Mesenchymal stem cell (in vitro differentiated cells and primary cell): ENCODE data around the gene DBNL.

Experiments used
- DNase-seq: peaks from one replicate; pipeline ENCODE4 v3.0.0-alpha.2; 2013
- H2AFZ ChIP-seq: one replicate; pipeline ENCODE4 v1.6.1; 2013; ENCODE audit warnings: low read depth, mild to moderate bottlenecking, control low read depth, inconsistent platforms, low read length, moderate library complexity
- H2AK5ac ChIP-seq: 2 replicates; pipeline ENCODE4 v1.6.1; 2013; ENCODE audit warnings: low read length, moderate library complexity, mild to moderate bottlenecking, inconsistent platforms; ENCODE audit not compliant: severe bottlenecking
- H2BK120ac ChIP-seq: one replicate; pipeline ENCODE4 v1.6.1; 2013; ENCODE audit warnings: low read depth, mild to moderate bottlenecking, inconsistent platforms, low read length, moderate library complexity
- H2BK12ac ChIP-seq, 2 experiments: one replicate each; pipeline ENCODE4 v1.6.1; 2013; ENCODE audit warnings: inconsistent platforms in 2 of 2, low read length in 2 of 2, mild to moderate bottlenecking in 2 of 2, moderate library complexity in 2 of 2, control low read depth in 1 of 2
- H2BK15ac ChIP-seq: one replicate; pipeline ENCODE4 v1.6.1; 2013; ENCODE audit warnings: mild to moderate bottlenecking, low read depth, inconsistent platforms; ENCODE audit not compliant: poor library complexity, severe bottlenecking
- H2BK5ac ChIP-seq: 2 replicates; pipeline ENCODE4 v1.6.1; 2013; ENCODE audit warnings: low read depth, mild to moderate bottlenecking, low read length, control low read depth, inconsistent platforms; ENCODE audit not compliant: poor library complexity, severe bottlenecking
- H3K14ac ChIP-seq, 2 experiments: one replicate each; pipeline ENCODE4 v1.6.1; 2013; ENCODE audit warnings: inconsistent platforms in 2 of 2, low read length in 2 of 2, control low read depth in 1 of 2, mild to moderate bottlenecking in 1 of 2, moderate library complexity in 1 of 2
- H3K18ac ChIP-seq, 2 experiments: one replicate each; pipeline ENCODE4 v1.6.1; 2013; ENCODE audit warnings: inconsistent platforms in 2 of 2, low read length in 2 of 2, control low read depth in 1 of 2, low read depth in 1 of 2, mild to moderate bottlenecking in 1 of 2
- H3K23ac ChIP-seq, 2 experiments: one replicate each; pipeline ENCODE4 v1.6.1; 2013; ENCODE audit warnings: inconsistent platforms in 2 of 2, low read length in 2 of 2, mild to moderate bottlenecking in 2 of 2, moderate library complexity in 2 of 2, control low read depth in 1 of 2
- H3K27ac ChIP-seq: 2 replicates; pipeline ENCODE4 v1.5.1; 2013; ENCODE audit warnings: mild to moderate bottlenecking, moderate library complexity, low read length, control low read depth, inconsistent platforms; ENCODE audit not compliant: poor library complexity, severe bottlenecking
- H3K27me3 ChIP-seq, 2 experiments: 2 replicates each; pipeline versions ENCODE4 v1.6.1 to v1.7.0; 2013; ENCODE audit warnings: low read length in 2 of 2, mild to moderate bottlenecking in 2 of 2, moderate library complexity in 2 of 2, control low read depth in 1 of 2, inconsistent platforms in 1 of 2; ENCODE audit not compliant: control insufficient read depth in 1 of 2, insufficient read depth in 1 of 2
- H3K36me3 ChIP-seq, 2 experiments: 2 replicates each; pipeline versions ENCODE4 v1.6.1 to v1.7.0; 2013; ENCODE audit warnings: low read length in 2 of 2, control low read depth in 1 of 2, inconsistent platforms in 1 of 2, low read depth in 1 of 2, mild to moderate bottlenecking in 1 of 2; ENCODE audit not compliant: insufficient read depth in 2 of 2, control insufficient read depth in 1 of 2
- H3K4ac ChIP-seq, 2 experiments: one replicate each; pipeline ENCODE4 v1.6.1; 2013; ENCODE audit warnings: inconsistent platforms in 2 of 2, low read length in 2 of 2, mild to moderate bottlenecking in 2 of 2, moderate library complexity in 2 of 2, control low read depth in 1 of 2, low read depth in 1 of 2
- H3K4me1 ChIP-seq: 2 replicates; pipeline ENCODE4 v1.6.1; 2013; ENCODE audit warnings: low read depth, low read length, control low read depth; ENCODE audit not compliant: control insufficient read depth, insufficient read depth
- H3K4me2 ChIP-seq: 2 replicates; pipeline ENCODE4 v1.6.1; 2013; ENCODE audit warnings: low read length, mild to moderate bottlenecking, inconsistent platforms; ENCODE audit not compliant: poor library complexity, severe bottlenecking
- H3K4me3 ChIP-seq, 2 experiments: 2 replicates each; pipeline versions ENCODE4 v1.5.1 to v1.7.0; 2013; ENCODE audit warnings: low read length in 2 of 2, mild to moderate bottlenecking in 2 of 2, control low read depth in 1 of 2, low read depth in 1 of 2; ENCODE audit not compliant: insufficient read depth in 1 of 2
- H3K79me1 ChIP-seq: replicated peaks from 2 replicates; pipeline ENCODE4 v1.6.1; 2013; ENCODE audit warnings: mild to moderate bottlenecking, control low read depth, low read length, inconsistent platforms; ENCODE audit not compliant: poor library complexity, severe bottlenecking
- H3K9ac ChIP-seq: 2 replicates; pipeline ENCODE4 v1.7.0; 2013; ENCODE audit warnings: mild to moderate bottlenecking, low read length, moderate library complexity
- H3K9me3 ChIP-seq: 2 replicates; pipeline ENCODE4 v1.7.0; 2013; ENCODE audit warnings: mild to moderate bottlenecking, low read length; ENCODE audit not compliant: control insufficient read depth
- H4K8ac ChIP-seq: one replicate; pipeline ENCODE4 v1.6.1; 2013; ENCODE audit warnings: inconsistent platforms, mild to moderate bottlenecking, low read length, moderate library complexity
- H4K91ac ChIP-seq: one replicate; pipeline ENCODE4 v1.6.1; 2013; ENCODE audit warnings: mild to moderate bottlenecking, low read length, inconsistent platforms
- WGBS: methylation state at CpG from one replicate; pipeline ENCODE4 v1.1.7; 2013; ENCODE audit warnings: mixed read lengths; 5-methylcytosine and 5-hydroxymethylcytosine counted together

The DBNL gene

DNA sequence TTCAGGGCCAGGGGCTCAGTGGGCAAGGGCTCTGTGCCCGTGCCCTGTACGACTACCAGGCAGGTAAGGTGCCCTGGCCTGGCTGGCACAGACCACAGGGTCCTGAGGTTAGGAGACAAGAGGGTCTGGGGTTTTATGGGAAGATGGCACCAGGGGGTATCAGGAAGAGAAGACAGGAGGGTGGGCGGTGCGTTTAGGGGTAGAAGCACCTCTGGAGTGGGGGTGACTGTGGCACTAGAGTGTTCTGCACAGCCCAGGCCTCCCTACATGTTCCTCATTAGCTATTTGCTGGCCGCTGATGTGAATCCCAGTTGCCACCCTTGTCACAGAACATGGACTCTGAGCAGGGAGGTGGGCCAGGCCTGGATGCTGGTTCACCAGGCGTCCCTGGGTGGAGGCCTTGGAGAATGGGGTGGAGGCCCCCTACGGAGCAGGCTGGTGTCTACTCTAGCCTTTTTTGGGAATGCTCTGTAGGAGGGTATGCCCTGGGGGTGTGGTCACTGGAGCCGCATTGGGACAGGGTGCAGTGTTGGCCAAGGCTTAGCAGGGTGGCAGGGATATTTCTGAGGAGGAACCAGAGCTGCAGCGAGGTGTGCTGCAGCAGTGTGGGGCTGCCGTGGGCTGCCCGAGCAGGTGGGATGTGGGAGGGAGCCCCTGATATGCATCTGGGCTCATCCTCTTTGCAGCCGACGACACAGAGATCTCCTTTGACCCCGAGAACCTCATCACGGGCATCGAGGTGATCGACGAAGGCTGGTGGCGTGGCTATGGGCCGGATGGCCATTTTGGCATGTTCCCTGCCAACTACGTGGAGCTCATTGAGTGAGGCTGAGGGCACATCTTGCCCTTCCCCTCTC is 15.8 kb downstream of the DBNL start:
- H3K14ac ChIP-seq = no peak overlapping the region
- DNase-seq = no peak
- no peak overlapping the region for H2AFZ ChIP-seq
- no peak overlapping the region for H3K18ac ChIP-seq
- no peak overlapping the region for H2BK120ac ChIP-seq
- H2AK5ac ChIP-seq = no peak overlapping the region
- H3K4me3 ChIP-seq = no peak overlapping the region
- H4K8ac ChIP-seq = no peak overlapping the region
- H3K9me3 ChIP-seq = no peaks in the 10 kb centered on the region
- no peak overlapping the region for H3K4me2 ChIP-seq
- peaks cover 9% of the 10 kb centered on the region for H3K4me1 ChIP-seq
- peaks cover 69 to 70% of the 10 kb centered on the region in 2 experiments for H3K36me3 ChIP-seq
- no peak overlapping the region for H3K23ac ChIP-seq
- H3K27me3 ChIP-seq = no peaks in the 10 kb centered on the region
- no peak overlapping the region for H2BK5ac ChIP-seq
- no peak overlapping the region for H3K9ac ChIP-seq
- no peak overlapping the region for H2BK12ac ChIP-seq
- H4K91ac ChIP-seq = no peak overlapping the region
- H3K4ac ChIP-seq = no peak overlapping the region
- H2BK15ac ChIP-seq = no peak overlapping the region
- peaks cover 30% of the 10 kb centered on the region for H3K79me1 ChIP-seq
- 95% methylated on average over 21 of the region's 21 CpGs for WGBS
- no peak overlapping the region for H3K27ac ChIP-seq

DNA sequence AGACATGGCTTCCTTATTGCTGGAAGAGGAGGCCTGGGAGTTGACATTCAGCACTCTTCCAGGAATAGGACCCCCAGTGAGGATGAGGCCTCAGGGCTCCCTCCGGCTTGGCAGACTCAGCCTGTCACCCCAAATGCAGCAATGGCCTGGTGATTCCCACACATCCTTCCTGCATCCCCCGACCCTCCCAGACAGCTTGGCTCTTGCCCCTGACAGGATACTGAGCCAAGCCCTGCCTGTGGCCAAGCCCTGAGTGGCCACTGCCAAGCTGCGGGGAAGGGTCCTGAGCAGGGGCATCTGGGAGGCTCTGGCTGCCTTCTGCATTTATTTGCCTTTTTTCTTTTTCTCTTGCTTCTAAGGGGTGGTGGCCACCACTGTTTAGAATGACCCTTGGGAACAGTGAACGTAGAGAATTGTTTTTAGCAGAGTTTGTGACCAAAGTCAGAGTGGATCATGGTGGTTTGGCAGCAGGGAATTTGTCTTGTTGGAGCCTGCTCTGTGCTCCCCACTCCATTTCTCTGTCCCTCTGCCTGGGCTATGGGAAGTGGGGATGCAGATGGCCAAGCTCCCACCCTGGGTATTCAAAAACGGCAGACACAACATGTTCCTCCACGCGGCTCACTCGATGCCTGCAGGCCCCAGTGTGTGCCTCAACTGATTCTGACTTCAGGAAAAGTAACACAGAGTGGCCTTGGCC is 16.6 kb downstream of the DBNL start:
- Histone ChIP-seq H3K27me3 (no peaks in the 10 kb centered on the region), H3K79me1 (peaks cover 30% of the 10 kb centered on the region), H3K36me3 (peaks cover 64 to 69% of the 10 kb centered on the region in 2 experiments), H3K14ac (no peak overlapping the region), H2AK5ac (no peak overlapping the region), H2BK12ac (no peak overlapping the region), H3K4ac (no peak overlapping the region), H2BK5ac (no peak overlapping the region), H3K23ac (no peak overlapping the region), H3K27ac (no peak overlapping the region), H4K91ac (no peak overlapping the region), H3K9ac (no peak overlapping the region), H4K8ac (no peak overlapping the region), H2BK120ac (no peak overlapping the region), H2AFZ (no peak overlapping the region), H3K18ac (no peak overlapping the region), H3K9me3 (no peaks in the 10 kb centered on the region), H3K4me3 (no peak overlapping the region), H2BK15ac (no peak overlapping the region), H3K4me1 (peaks cover 16% of the 10 kb centered on the region), H3K4me2 (no peak overlapping the region)
- WGBS = 97% methylated on average over 8 of the region's 8 CpGs
- DNase-seq = no peak

DNA sequence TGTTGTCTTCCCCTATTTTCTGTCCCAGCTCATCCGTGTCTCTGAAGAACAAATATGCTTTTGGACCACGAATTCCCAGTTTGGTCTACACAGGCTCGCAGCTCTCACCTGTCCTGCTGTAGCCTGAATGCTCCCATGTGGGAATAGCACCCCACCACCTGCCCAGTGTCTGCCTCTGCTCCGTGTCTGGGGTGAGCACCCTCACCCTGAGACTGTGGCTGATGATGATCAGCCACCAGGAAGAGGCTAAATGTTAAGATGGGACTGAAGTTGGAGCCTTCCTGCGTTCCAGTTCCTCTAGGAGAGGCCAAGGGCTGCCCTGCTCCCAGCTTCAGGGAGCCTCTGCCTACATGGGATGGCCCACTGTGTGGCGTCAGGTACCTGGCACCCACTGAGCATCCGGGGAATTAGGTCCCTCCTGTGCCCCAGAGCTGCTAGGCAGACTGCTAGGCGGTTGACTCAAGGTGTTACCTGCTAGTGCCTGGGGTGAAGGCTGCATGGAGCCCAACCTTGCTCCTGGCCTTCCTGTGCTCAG is 17.2 kb downstream of the DBNL start:
- Histone ChIP-seq H3K36me3 (peaks cover 57 to 63% of the 10 kb centered on the region in 2 experiments), H3K27me3 (no peaks in the 10 kb centered on the region), H3K4ac (no peak overlapping the region), H3K18ac (no peak overlapping the region), H2BK5ac (no peak overlapping the region), H2AK5ac (no peak overlapping the region), H2BK12ac (no peak overlapping the region), H3K14ac (no peak overlapping the region), H4K91ac (no peak overlapping the region), H3K27ac (no peak overlapping the region), H2AFZ (no peak overlapping the region), H3K4me3 (no peak overlapping the region), H3K9me3 (no peaks in the 10 kb centered on the region), H3K4me1 (peaks cover 17% of the 10 kb centered on the region), H2BK120ac (no peak overlapping the region), H4K8ac (no peak overlapping the region), H3K79me1 (peaks cover 26% of the 10 kb centered on the region), H3K4me2 (no peak overlapping the region), H2BK15ac (no peak overlapping the region), H3K23ac (no peak overlapping the region), H3K9ac (no peak overlapping the region)
- DNase-seq = no peak
- WGBS = 96% methylated on average over 8 of the region's 8 CpGs
